Measurements from ENCODE around the gene TMEM72. TPM values are rescaled to one million over a fixed set of nuclear protein-coding genes. Genes with fewer than 3 reads are reported as not detected.

The TMEM72 gene
- polyA plus RNA-seq, 1 experiment: not detected

- CTCF ChIA-PET: interaction anchor here (1.0 kb wide), 1 partner anchor 27 kb away, joined by 3 read pairs; no protein-coding TSS in a partner anchor
- Histone ChIP-seq H3K27me3 (ENCODE audit: control insufficient read depth, insufficient read depth, low read length) (no peaks in the 10 kb centered on the region), H3K4me3 (ENCODE audit: low read depth, low read length) (peak overlapping the region; percentile 86), H3K36me3 (ENCODE audit: control insufficient read depth, insufficient read depth, low read length) (no peaks in the 10 kb centered on the region)
- TF ChIP-seq CTCF (IDR thresholded peaks at IDR 0.05; ENCODE audit: insufficient read depth, low read depth, low read length): no peak
- POLR2A ChIA-PET: no interaction called here
- DNase-seq (ENCODE audit: low read depth): no peak
Measured at GRCh38 chr10:44958898-44959246, 47.7 kb downstream of the TMEM72 start.

- peak; percentile 13 for DNase-seq (ENCODE audit: low read depth)
- Histone ChIP-seq H3K36me3 (ENCODE audit: control insufficient read depth, insufficient read depth, low read length) (no peaks in the 10 kb centered on the region), H3K4me3 (ENCODE audit: low read depth, low read length) (peak within 1 kb of the TSS; percentile 86), H3K27me3 (ENCODE audit: control insufficient read depth, insufficient read depth, low read length) (no peaks in the 10 kb centered on the region)
- no peak for TF ChIP-seq CTCF (IDR thresholded peaks at IDR 0.05; ENCODE audit: insufficient read depth, low read depth, low read length)
- ChIA-PET CTCF (interaction anchor here (0.6 to 0.9 kb wide), 2 partner anchors 13 to 22 kb away, joined by 4 read pairs; no protein-coding TSS in a partner anchor), POLR2A (interaction anchor here (0.6 kb wide), 1 partner anchor 56 kb away, joined by 3 read pairs; no protein-coding TSS in a partner anchor)
Measured at GRCh38 chr10:44959247-44960087, 48.3 kb downstream of the TMEM72 start, which contains the start of gene RASSF4. RASSF4 (plus strand) TSS chr10:44959802; CDS start chr10:44970203, 10,401 bp downstream.

GRCh38 chr10:44960088-44960460 lies 48.9 kb downstream of the TMEM72 start:
- no peak for TF ChIP-seq CTCF (IDR thresholded peaks at IDR 0.05; ENCODE audit: insufficient read depth, low read depth, low read length)

GRCh38 chr10:44960482-44961229 lies 49.5 kb downstream of the TMEM72 start:
- ChIA-PET CTCF (interaction anchor here (9.8 kb wide), 1 partner anchor 26 kb away, joined by 87 read pairs; no protein-coding TSS in a partner anchor), POLR2A (no interaction called here)
- TF ChIP-seq CTCF (IDR thresholded peaks at IDR 0.05; ENCODE audit: insufficient read depth, low read depth, low read length): no peak
- Histone ChIP-seq H3K4me3 (ENCODE audit: low read depth, low read length) (no peak overlapping the region), H3K27me3 (ENCODE audit: control insufficient read depth, insufficient read depth, low read length) (no peaks in the 10 kb centered on the region), H3K36me3 (ENCODE audit: control insufficient read depth, insufficient read depth, low read length) (no peaks in the 10 kb centered on the region)
- no peak for DNase-seq (ENCODE audit: low read depth)

More at GRCh38 chr10:44960088-44960460, 48.9 kb downstream of the TMEM72 start:
- ChIA-PET CTCF (interaction anchor here (0.9 to 9.8 kb wide), 2 partner anchors 14 to 26 kb away, joined by 4 to 87 read pairs; no protein-coding TSS in a partner anchor), POLR2A (no interaction called here)
- Histone ChIP-seq H3K36me3 (ENCODE audit: control insufficient read depth, insufficient read depth, low read length) (no peaks in the 10 kb centered on the region), H3K27me3 (ENCODE audit: control insufficient read depth, insufficient read depth, low read length) (no peaks in the 10 kb centered on the region), H3K4me3 (ENCODE audit: low read depth, low read length) (peak overlapping the region; percentile 86)
- DNase-seq (ENCODE audit: low read depth): no peak

GRCh38 chr10:44961230-44961571 lies 50.1 kb downstream of the TMEM72 start:
- CTCF ChIA-PET: interaction anchor here (1.6 to 9.8 kb wide), 2 partner anchors 14 to 27 kb away, joined by 5 to 87 read pairs; no protein-coding TSS in a partner anchor
- no peak for TF ChIP-seq CTCF (IDR thresholded peaks at IDR 0.05; ENCODE audit: insufficient read depth, low read depth, low read length)
- Histone ChIP-seq H3K36me3 (ENCODE audit: control insufficient read depth, insufficient read depth, low read length) (no peaks in the 10 kb centered on the region), H3K4me3 (ENCODE audit: low read depth, low read length) (no peak overlapping the region), H3K27me3 (ENCODE audit: control insufficient read depth, insufficient read depth, low read length) (no peaks in the 10 kb centered on the region)
- POLR2A ChIA-PET: no interaction called here
- DNase-seq (ENCODE audit: low read depth): no peak

Data from BJ (cell line).